22Rv1 (cell line): ENCODE results near the gene APOA1.

Source experiments
- ZFX ChIP-seq: fragments of 450-650 bp; IDR thresholded peaks from 2 replicates; pipeline ENCODE4 v1.6.1; 2017; ENCODE audit warnings: antibody characterized with exemption, borderline replicate concordance
- TF ChIP-seq, protein P1 (sequence below): fragments of 450-650 bp; IDR thresholded peaks from 2 replicates; pipeline ENCODE4 v1.5.1; 2017; ENCODE audit warnings: mild to moderate bottlenecking

DNA sequence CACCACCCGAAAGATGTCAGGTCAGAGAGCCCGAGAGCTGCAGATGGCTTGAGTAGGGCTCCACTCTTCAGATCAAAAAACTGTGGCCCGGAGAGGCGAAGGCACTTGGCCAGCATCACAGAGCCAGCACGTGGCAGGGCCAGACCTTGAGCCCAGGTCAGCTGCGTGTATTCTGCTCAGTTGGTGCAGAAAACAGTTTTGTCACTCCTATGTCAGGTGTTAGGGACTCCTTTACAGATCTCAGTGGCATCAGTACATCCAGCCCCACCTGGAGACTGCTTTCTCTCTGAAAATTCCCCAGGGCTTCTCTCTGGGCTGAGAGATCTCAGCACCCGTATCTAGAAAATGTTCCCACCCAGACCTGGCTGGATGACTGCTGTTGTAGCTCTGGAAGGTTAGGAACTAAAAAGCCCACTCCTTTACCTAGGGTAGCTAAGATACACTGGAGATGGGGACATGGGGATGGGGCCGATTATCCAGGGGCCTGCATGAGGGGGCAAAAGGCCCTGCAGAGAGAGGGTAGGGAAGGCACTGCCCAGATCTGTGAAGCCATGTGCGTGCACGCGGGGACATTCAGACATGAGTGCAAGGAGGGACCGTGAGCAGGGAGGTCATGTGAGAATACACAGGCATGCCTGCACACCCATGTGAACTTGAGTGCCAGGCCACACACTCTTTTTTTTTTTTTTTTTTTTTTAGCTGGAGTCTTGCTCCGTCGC is 3.4 kb downstream of the APOA1 start:
- no peak for TF ChIP-seq ZFX
- TF ChIP-seq, protein P1, sequence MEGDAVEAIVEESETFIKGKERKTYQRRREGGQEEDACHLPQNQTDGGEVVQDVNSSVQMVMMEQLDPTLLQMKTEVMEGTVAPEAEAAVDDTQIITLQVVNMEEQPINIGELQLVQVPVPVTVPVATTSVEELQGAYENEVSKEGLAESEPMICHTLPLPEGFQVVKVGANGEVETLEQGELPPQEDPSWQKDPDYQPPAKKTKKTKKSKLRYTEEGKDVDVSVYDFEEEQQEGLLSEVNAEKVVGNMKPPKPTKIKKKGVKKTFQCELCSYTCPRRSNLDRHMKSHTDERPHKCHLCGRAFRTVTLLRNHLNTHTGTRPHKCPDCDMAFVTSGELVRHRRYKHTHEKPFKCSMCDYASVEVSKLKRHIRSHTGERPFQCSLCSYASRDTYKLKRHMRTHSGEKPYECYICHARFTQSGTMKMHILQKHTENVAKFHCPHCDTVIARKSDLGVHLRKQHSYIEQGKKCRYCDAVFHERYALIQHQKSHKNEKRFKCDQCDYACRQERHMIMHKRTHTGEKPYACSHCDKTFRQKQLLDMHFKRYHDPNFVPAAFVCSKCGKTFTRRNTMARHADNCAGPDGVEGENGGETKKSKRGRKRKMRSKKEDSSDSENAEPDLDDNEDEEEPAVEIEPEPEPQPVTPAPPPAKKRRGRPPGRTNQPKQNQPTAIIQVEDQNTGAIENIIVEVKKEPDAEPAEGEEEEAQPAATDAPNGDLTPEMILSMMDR: no peak
